GM21737 (cell line): ENCODE results near the gene MXD4.

ENCODE experiments used
- ATAC-seq: cut with Tn5 transposase; IDR thresholded peaks from one replicate; pipeline ENCODE4 v1.9.1; 2021; ENCODE audit warnings: mild to moderate bottlenecking, moderate library complexity; ENCODE audit not compliant: unreplicated experiment

MXD4 gene

DNA sequence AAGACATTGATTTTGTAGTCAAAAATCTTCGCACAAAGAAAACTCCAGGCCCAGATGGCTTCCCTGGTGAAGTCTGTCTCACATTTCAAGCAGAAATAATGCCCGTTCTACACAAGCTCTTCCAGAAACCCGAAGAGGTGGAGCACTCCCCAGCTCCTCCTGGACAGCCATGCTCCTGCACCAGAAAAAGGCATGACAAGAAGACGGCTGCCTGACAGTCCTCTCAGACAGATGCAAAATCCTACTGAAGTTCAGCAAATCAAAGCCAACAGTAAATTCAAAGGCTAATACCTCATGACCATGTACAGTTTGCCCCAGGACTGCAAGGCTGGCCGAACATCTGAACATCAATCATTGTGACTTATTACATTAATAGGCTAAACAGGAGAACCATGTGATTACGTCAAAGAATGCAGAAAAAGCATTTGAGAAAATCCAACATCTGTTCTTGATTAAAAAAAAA is 30.8 kb upstream of the MXD4 start:
- ATAC-seq: no peak

DNA sequence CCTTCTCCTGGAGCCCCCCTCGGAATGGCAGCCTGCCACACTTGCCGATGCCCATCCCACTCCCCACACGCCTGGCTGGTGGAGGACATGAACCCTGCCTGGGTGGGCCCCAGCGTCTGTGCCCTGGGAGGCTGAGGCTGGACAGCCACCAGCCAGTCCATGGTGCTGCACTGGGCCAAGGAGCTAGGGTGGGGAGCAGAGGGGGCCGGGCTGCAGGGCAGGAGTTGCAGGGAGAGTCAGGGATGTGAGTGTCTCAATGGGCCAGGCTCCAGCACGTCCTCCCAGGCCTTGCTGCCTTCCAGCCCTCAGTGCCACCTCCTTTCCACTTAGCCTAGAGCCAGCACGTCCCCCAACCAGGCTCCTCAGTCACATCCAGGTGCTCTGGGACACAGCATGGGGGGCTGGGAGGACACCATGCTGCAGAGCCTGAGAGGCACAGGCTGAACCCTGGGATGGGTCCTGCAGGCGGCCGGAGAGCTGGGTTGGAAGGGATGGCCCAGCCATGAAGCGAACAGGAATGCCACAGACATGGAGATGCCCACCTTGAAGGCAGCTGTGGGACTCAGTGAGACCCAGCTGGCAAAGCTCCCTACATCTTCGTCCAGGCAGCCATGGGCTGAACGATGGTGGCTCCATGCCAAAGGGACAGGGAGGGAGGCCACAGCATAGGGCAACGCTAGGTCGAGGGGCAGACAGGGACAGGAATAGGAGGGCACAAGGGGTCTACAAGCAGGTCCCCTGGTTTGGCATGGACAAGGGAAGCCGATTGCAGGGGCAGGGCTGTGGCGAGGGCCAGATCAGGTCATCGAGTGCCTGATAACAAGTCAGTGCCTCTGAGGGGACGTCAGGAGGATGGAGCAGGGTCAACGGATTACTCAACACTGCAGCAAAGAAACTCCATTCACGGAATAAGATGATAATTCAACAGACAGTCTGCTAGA is 30.1 kb upstream of the MXD4 start:
- no peak for ATAC-seq

GRCh38 chr4:2290974-2291704 is 29.2 kb upstream of the MXD4 start:
- ATAC-seq: no peak

GRCh38 chr4:2290488-2290887 is 28.6 kb upstream of the MXD4 start:
- ATAC-seq: no peak

GRCh38 chr4:2289955-2290333 is 28.0 kb upstream of the MXD4 start:
- ATAC-seq: no peak

GRCh38 chr4:2289311-2289954 is 27.5 kb upstream of the MXD4 start:
- no peak for ATAC-seq

DNA sequence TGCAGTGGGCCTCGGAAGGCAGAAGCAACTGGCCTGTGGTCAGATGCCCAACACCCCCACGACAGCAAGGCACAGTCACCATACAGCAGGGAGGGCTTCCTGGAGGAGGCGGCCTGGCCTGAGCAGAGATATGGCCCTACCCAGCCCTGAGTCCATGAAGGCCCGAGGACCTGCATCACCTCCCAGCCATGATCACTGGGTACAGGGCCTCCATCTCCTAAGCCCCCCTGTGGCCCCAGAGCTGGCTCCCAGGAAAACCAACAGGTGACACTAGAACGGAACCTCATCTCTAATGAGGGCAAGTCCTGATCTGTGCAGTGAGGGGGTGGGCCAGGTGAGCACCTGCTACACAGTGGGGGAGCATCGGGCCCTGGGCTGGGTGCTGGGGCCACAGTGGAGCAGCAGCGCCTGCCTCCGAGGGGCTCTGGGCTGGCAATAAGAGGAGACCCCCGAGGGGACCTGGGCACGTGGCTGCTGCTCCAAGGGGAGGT is 26.2 kb upstream of the MXD4 start:
- ATAC-seq: no peak

GRCh38 chr4:2287594-2287915 is 25.6 kb upstream of the MXD4 start:
- no peak for ATAC-seq

DNA sequence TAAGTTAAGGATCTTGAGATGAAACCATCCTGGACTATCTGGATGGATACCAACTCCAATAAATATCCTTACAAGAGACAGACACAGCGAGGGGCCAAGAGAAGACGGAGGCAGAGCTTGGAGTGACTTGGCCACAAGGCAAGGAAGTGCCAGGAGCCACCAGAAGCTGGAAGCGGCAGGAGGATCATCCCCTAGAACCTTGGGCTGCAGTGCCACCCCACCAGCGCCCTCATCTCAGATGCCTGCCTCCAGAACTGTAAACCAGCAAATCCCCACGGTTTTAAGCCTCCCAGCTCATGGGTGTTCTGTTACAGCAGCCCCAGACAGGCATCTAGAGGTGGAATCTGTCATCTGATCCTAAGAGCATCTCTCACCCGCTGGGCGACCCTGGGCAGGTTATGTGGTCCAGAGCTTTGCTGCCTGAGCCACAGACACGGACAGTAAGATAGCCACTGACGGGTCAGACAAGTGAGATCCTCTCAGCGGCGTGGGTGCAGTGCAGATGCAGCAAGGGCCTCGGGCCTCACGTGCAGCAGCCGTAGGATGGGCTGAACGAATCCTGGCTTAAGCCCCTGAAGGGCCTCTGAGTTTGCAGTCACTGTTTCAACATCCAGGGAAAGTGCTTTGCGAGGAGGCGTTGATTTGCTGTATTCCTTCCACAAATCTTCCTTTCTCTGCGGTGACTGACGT is 25.1 kb upstream of the MXD4 start:
- ATAC-seq: no peak

- ATAC-seq: no peak
Observed at GRCh38 chr4:2285613-2286381, 23.9 kb upstream of the MXD4 start.

- no peak for ATAC-seq
Observed at GRCh38 chr4:2284934-2285612, 23.2 kb upstream of the MXD4 start.

DNA sequence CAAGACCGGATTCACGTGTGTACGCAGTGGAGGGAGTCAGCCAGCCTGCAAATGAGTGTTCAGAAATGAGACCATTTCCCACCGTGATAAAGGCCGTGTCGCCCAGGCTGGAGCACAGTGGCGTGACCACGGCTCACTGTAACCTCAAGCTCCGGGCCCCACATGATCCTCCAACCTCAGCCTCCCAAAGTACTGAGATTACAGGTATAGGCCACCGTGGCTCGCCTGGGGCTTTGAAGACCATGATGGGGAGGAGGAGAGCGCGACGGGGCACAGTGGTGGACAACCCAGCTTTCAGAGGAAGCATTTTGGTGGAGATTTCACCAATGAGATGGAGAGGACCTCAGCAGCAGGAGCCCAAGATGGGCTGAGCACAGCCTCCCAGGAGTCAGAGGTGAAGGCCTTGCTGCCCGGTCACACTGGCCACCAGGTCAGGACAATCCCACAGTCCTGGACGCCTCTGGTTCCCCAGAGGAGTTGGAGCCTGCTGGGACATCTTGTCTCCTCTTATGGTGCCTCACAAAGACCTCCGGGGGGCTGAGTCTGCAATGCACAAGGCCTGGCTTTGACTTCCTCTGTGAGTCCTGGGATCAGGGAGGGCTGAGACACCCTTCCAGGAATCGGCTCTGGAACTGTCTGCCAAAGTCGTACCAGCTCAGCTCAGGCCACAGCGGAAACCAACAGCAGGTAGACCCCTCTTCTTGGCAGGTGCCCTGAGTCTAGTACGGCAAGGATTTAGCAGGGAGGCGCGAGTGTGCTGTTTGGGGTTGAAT is 22.4 kb upstream of the MXD4 start:
- no peak for ATAC-seq

DNA sequence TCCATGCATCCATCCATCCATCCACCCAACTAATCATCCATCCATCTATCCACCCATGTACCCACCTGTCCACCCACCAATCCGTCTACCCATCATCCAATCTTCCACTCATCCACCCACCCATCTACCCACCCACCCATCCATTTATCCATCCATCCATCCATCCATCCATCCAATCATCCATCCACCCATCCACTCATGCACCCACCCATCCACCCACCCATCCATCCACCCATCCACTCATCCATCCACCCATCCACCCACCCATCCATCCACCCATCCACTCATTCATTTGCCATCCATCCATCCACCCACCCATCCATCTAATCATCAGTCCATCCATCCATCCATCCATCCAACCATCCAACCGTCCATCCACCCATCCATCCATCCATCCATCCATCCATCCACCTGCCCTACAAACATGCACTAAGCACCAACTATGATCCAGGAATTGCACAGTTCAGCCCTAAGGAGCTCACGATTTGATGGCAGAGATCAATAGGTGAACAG is 21.3 kb upstream of the MXD4 start:
- ATAC-seq: no peak

DNA sequence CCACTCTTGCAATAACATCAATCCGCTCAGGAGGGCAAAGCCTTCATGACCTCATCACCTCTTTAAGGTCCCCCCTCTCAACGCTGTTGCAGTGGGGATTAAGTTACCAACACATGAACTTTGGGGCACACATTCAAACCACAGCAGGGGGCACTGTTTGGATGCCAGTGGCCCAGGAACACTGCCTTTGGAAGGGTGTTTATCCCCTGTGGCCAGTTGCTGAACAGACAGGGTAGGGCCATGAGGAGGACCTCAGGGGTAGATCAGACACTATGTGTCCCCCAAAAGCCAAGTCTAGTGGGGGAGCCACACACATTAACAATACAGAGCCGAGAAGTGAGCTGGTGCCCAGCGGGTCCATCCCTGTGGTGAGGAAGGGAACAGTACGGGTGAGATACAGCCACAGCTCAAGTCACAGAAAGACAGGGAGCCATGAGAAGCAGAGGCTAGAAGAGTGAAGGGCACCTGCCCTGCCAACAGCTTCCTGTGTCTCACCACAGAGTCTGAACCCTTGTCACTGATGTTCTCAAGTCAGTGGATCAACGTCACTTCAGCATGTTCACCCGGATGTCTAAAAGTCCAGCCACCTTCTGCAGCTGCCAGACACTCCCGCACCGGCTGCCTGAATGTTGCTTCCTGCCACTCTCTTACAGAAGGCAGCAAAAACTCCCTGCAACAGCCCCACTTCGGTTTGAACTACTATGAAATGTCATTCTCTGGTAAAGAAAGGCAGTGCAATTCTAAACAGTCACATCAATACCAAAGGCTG is 19.9 kb upstream of the MXD4 start:
- peak; percentile 85 for ATAC-seq

GRCh38 chr4:2280531-2281300 is 18.8 kb upstream of the MXD4 start:
- no peak for ATAC-seq

DNA sequence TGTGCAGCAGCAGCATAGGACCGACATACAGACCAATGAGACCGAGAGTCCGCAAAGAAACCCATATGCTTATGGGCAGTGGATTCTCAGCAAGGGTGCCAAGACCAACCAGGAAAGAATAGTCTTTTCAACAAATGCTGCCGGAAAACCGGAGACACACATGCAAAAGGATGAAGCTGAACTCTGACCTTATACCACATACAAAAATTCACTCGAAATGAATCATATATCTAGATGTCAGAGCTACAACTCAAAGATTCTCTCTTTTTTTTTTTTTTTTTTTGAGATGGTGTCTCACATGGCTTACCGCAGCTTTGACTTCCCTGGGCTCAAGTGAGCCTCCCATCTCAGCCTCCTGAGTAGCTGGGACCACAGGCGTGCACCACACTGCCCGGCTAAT is 16.0 kb upstream of the MXD4 start:
- no peak for ATAC-seq
